ENCODE measurements around the gene ACD. TPM values are rescaled to one million over a fixed set of nuclear protein-coding genes. Genes with fewer than 3 reads are reported as not detected.

The ACD gene
- total RNA-seq, 1 donor from 2014 or later: 24.5 TPM

DNA sequence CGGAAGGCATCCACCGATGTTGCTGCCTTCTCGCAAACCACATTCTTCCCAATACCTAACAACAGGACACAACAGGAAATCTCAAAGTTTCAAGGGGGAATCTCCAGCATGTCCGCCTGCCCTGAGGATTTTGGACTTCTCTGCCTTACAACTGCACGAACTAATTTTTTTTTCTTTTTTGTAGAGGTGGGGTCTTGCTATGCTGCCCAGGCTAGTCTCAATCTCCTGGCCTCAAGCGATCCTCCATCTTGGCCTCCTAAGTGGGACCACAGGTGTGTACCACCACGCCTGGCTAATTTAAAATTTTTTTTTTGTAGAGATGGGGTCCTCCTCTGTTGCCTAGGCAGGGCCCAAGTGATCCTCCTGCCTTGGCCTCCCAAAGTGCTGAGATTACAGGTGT lies 15.9 kb upstream of the ACD start:
- Mint-ChIP-seq H3K27ac (no peak overlapping the region), H3K27me3 (ENCODE audit: low read depth) (no peaks in the 10 kb centered on the region), H3K9me3 (no peaks in the 10 kb centered on the region), H3K4me3 (no peak overlapping the region), H3K36me3 (peaks cover 8% of the 10 kb centered on the region), H3K4me1 (peaks cover 6% of the 10 kb centered on the region)
- no peak for DNase-seq (ENCODE audit: low spot score in 2 of 2, unreplicated experiment in 2 of 2)
- TF ChIP-seq, protein P1, sequence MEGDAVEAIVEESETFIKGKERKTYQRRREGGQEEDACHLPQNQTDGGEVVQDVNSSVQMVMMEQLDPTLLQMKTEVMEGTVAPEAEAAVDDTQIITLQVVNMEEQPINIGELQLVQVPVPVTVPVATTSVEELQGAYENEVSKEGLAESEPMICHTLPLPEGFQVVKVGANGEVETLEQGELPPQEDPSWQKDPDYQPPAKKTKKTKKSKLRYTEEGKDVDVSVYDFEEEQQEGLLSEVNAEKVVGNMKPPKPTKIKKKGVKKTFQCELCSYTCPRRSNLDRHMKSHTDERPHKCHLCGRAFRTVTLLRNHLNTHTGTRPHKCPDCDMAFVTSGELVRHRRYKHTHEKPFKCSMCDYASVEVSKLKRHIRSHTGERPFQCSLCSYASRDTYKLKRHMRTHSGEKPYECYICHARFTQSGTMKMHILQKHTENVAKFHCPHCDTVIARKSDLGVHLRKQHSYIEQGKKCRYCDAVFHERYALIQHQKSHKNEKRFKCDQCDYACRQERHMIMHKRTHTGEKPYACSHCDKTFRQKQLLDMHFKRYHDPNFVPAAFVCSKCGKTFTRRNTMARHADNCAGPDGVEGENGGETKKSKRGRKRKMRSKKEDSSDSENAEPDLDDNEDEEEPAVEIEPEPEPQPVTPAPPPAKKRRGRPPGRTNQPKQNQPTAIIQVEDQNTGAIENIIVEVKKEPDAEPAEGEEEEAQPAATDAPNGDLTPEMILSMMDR (IDR thresholded peaks at IDR 0.05; ENCODE audit: unreplicated experiment): no peak

DNA sequence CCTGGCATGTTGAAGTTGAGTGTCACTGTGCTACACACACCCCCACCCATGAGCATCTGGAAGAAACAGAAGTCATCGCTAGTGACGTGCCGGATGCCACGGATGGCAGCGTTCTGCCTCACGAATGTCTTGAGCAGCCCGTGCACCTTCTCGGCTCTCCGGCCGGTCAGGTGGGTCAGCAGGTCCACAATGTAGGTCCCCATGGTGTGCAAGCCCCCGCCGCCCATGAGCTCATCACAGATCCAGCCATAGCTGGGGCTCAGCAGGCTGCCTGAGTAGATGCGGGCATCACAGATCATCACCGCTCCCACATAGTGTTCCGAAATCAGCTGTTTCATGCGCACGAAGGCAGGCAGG lies 15.5 kb upstream of the ACD start:
- Mint-ChIP-seq H3K4me3 (no peak overlapping the region), H3K36me3 (peaks cover 8% of the 10 kb centered on the region)
- DNase-seq (ENCODE audit: low spot score in 2 of 2, unreplicated experiment in 2 of 2): no peak

DNA sequence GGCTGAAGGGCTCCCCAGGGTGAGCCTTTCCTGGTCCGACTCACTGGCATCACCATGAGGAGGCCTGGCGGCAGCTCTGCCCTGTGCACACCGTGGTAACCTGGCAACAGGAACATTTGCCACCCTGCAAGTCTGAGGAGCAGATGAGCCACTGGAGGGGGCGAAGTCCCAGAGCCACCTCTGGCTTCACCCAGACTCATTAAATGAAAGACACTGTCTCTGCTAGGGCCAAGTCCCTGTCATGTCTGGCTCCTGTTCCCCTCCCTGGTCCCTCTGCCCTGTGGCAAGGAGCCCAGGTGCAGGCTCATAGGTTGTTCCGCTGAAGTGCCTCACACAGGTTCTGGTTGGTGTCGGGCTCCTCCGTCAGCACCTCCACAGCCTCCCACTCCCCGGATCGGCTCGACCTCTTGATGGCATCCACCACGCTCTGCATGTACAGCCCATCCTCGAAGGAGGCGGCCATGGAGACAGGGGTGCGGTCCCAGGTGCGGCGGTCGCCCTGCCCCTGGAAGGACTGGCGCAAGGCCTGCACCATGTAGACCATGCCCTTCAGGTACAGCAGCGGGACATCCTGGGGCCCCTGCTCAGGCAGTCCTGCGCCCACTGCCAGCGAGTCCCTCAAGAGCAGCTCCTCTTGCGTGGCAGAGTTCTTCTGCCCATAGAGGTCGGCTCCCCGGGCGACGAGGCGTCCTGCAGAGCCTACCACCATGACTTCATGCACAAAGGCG lies 15.0 kb upstream of the ACD start:
- Mint-ChIP-seq H3K36me3 (peaks cover 8% of the 10 kb centered on the region), H3K9me3 (no peaks in the 10 kb centered on the region), H3K27me3 (ENCODE audit: low read depth) (no peaks in the 10 kb centered on the region), H3K27ac (no peak overlapping the region), H3K4me1 (peaks cover 6% of the 10 kb centered on the region), H3K4me3 (no peak overlapping the region)
- DNase-seq (ENCODE audit: low spot score in 2 of 2, unreplicated experiment in 2 of 2): no peak
- TF ChIP-seq, protein P1 (IDR thresholded peaks at IDR 0.05; ENCODE audit: unreplicated experiment): no peak

More for the DNA sequence above, 15.5 kb upstream of the ACD start:
- H3K27me3 Mint-ChIP-seq (ENCODE audit: low read depth): no peaks in the 10 kb centered on the region
- H3K9me3 Mint-ChIP-seq: no peaks in the 10 kb centered on the region
- peaks cover 6% of the 10 kb centered on the region for H3K4me1 Mint-ChIP-seq
- no peak overlapping the region for H3K27ac Mint-ChIP-seq
- TF ChIP-seq, protein P1 (IDR thresholded peaks at IDR 0.05; ENCODE audit: unreplicated experiment): no peak

DNA sequence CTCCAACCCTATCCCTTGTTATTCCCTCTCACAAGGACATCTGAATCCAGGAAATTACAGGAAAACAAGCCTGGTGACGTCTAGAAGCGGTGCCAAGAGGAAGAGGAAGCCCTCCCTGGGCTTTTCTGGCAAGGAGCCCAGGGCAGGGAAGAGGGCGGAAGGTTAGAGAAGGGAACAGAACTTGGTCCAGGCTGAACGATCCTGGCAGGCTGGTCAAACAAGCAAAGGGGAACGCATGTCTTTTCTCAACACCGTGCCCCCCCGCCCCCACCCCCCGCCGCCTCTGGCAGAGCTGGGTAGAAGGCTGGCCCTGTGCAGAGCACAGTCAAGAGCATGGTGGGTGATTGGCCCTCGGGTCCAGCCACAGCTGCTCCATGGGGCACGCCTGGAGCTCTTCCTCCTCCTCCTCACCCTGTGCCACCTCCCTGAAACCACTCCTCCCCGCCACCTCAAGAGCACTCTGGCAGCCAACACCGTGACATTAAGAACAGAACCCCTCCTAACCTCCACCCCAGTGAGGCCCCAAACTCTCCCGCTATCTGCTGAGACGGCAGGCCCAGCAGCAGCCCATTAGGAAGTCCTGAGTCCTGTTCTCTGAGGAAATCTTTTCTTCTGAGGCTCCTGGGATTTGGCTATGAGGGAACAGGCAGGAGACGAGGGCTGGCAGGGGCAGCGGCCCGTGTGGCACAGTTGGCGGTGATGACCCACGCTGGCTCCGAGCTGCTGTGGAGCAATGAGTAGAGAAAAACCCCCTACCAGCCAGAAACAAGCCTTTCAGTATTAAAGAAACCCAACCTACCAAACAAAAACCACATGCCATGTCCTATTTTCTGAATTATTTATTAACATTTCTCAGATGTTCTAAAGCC lies 13.9 kb upstream of the ACD start:
- Mint-ChIP-seq H3K4me1 (peaks cover 6% of the 10 kb centered on the region), H3K27me3 (ENCODE audit: low read depth) (no peaks in the 10 kb centered on the region), H3K9me3 (no peaks in the 10 kb centered on the region), H3K36me3 (peaks cover 8% of the 10 kb centered on the region), H3K27ac (peak overlapping the region; percentile 79), H3K4me3 (no peak overlapping the region)
- TF ChIP-seq, protein P1 (IDR thresholded peaks at IDR 0.05; ENCODE audit: unreplicated experiment): no peak
- DNase-seq (ENCODE audit: low spot score in 2 of 2, unreplicated experiment in 2 of 2): no peak

- no peak for DNase-seq (ENCODE audit: low spot score in 2 of 2, unreplicated experiment in 2 of 2)
- H3K36me3 Mint-ChIP-seq: peaks cover 6% of the 10 kb centered on the region
- H3K27me3 Mint-ChIP-seq (ENCODE audit: low read depth): no peaks in the 10 kb centered on the region
- no peaks in the 10 kb centered on the region for H3K9me3 Mint-ChIP-seq
- TF ChIP-seq, protein P1 (IDR thresholded peaks at IDR 0.05; ENCODE audit: unreplicated experiment): peak; percentile 43
- peak overlapping the region; percentile 56 for H3K27ac Mint-ChIP-seq
- no peak overlapping the region for H3K4me3 Mint-ChIP-seq
- H3K4me1 Mint-ChIP-seq: peaks cover 7% of the 10 kb centered on the region
These were observed 12.9 kb upstream of the ACD start for GRCh38 chr16:67672739-67673662.
